ENCODE measurements around the gene AK1. TPM values are rescaled to one million over a fixed set of nuclear protein-coding genes. Genes with fewer than 3 reads are reported as not detected.

AK1 gene
- total RNA-seq, 6 experiments from 2014 or later: 109 to 130 (median 124) TPM

DNA sequence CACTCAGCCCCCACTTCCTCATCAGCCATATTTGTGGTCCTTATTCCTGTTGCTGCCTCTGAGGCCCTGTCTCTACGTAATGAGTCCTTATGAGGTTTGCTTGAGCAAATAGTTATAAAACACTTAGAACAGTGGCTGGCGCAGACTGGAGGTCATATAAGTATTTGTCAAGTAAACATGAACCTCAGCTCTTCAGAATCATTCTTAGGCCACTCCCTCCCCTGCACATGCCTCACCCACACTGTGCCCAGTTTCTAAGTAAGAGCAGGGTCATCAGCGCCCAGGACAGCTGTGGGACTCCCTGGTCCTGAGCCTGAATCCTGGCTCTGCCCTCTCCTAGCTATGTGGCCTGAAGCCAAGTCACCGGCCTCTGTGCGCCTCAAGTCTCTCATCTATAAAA lies 35.4 kb upstream of the AK1 start:
- no peak overlapping the region for H3K27ac Mint-ChIP-seq
- peaks cover 30% of the 10 kb centered on the region for H3K4me1 Mint-ChIP-seq (ENCODE audit: low read depth)
- H3K9me3 Mint-ChIP-seq: no peaks in the 10 kb centered on the region
- H3K36me3 Mint-ChIP-seq (ENCODE audit: low read depth): peaks cover 7% of the 10 kb centered on the region
- no peak for DNase-seq
- no peaks in the 10 kb centered on the region for H3K27me3 Mint-ChIP-seq (ENCODE audit: insufficient read depth)
- no peak overlapping the region for H3K4me3 Mint-ChIP-seq
- no peak for TF ChIP-seq CTCF (IDR thresholded peaks at IDR 0.05)

DNA sequence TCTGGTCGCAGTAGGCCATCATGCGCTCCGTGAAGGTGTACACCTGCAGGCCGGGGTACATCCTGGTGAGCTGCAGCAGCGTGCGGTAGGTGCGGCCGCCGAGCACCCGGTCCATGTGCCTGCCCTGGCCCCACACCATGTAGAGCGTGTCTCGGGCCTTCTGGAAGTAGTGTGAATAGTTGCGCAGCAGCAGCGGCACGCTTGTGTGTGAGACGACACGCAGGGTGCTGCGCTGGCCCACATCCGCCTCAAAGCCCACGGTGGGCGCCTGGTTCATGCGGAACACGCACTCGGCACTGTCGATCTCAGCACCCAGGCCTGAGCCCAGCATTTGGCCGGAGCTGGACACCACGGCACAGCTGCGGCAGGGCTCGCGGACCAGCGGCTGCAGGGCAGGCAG lies 34.8 kb upstream of the AK1 start:
- Mint-ChIP-seq H3K27ac (no peak overlapping the region), H3K27me3 (ENCODE audit: insufficient read depth) (no peaks in the 10 kb centered on the region), H3K4me1 (ENCODE audit: low read depth) (peaks cover 24% of the 10 kb centered on the region), H3K9me3 (no peaks in the 10 kb centered on the region), H3K36me3 (ENCODE audit: low read depth) (peaks cover 7% of the 10 kb centered on the region), H3K4me3 (no peak overlapping the region)
- no peak for DNase-seq
- TF ChIP-seq CTCF (IDR thresholded peaks at IDR 0.05): no peak

DNA sequence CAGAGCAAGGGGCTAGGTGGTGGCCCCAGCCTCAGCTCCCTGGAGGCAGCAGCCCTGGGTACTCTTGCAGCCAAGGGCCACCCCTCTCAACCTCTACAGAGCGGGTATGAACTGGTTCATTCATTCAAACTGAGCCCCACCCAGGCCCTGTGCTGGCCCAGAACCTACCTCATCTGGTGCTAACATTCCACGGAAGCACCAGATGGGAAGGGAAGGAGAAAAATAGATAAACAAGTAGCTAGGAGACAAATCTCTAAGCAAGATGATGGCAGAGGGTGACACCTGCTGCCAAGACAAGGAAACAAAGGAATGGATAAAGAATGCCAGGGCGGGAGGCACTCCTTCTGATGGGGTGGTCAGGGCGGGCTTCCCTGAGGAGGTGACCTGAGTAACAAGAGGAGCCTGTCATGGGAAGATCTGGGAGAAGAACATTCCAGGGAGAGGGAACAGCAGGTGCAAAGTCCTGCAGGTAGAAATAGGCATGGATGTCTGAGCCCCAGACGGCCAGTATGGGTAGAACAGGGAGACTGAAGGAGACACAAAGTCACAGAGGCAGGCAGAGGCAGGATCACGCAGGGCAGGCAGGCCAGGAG lies 33.2 kb upstream of the AK1 start:
- Mint-ChIP-seq H3K9me3 (no peaks in the 10 kb centered on the region), H3K4me3 (no peak overlapping the region), H3K4me1 (ENCODE audit: low read depth) (peaks cover 15% of the 10 kb centered on the region), H3K36me3 (ENCODE audit: low read depth) (peaks cover 7% of the 10 kb centered on the region), H3K27ac (peak overlapping the region; percentile 61), H3K27me3 (ENCODE audit: insufficient read depth) (no peaks in the 10 kb centered on the region)
- TF ChIP-seq CTCF (IDR thresholded peaks at IDR 0.05): peak; percentile 65
- peak; percentile 61 for DNase-seq

DNA sequence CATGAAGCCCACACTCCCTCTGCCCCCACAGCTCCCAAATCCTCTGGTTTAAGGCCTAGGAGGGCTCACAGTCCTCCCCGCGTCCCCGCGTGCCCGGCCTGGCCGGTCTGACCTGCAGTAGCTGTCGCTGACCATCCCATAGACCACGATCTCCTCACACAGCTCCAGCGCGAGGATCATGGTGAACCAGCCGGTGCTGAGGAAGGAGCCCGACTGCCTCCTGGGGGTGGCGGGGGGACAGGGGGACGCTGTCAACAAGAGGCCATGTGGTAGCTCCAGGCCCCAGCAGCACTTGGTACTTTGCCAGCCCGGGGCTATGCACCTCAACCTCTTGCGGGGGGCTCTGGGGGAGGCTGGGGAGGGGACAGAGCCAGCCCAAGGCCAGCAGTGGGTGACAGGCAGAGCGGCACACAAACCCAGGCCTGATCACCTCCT lies 32.4 kb upstream of the AK1 start:
- no peak overlapping the region for H3K4me3 Mint-ChIP-seq
- peaks cover 8% of the 10 kb centered on the region for H3K4me1 Mint-ChIP-seq (ENCODE audit: low read depth)
- peaks cover 7% of the 10 kb centered on the region for H3K36me3 Mint-ChIP-seq (ENCODE audit: low read depth)
- no peak for TF ChIP-seq CTCF (IDR thresholded peaks at IDR 0.05)
- DNase-seq: no peak
- no peaks in the 10 kb centered on the region for H3K27me3 Mint-ChIP-seq (ENCODE audit: insufficient read depth)
- H3K9me3 Mint-ChIP-seq: no peaks in the 10 kb centered on the region
- H3K27ac Mint-ChIP-seq: no peak overlapping the region

DNA sequence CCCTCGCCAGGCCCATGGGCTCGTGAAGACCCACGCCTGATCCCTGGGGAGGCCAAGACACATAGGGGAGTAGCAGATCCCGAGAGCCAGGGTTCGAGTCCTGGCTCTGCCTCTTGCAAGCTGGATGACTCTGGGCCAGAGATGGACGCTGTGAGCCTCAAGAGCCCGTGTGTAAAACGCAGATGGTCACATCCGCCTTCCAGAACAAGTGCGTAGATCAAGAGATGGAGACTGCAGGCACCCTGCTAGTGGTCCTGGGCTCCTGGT lies 31.1 kb upstream of the AK1 start:
- H3K4me3 Mint-ChIP-seq: no peak overlapping the region
- H3K27me3 Mint-ChIP-seq (ENCODE audit: insufficient read depth): no peaks in the 10 kb centered on the region; the same call in 1 of the 2 replicates
- H3K9me3 Mint-ChIP-seq: no peaks in the 10 kb centered on the region
- no peak for DNase-seq
- H3K36me3 Mint-ChIP-seq (ENCODE audit: low read depth): peaks cover 7% of the 10 kb centered on the region
- H3K4me1 Mint-ChIP-seq (ENCODE audit: low read depth): peaks cover 16% of the 10 kb centered on the region
- TF ChIP-seq CTCF (IDR thresholded peaks at IDR 0.05): no peak
- no peak overlapping the region for H3K27ac Mint-ChIP-seq
